Hippocampal formation (tissue), 2 donors: Measurements from ENCODE around the gene ARMH4.

Experiments
- DNase-seq, 2 donors: peaks; one replicate each; lab custom pipeline; 2025; lab: John Stamatoyannopoulos, UW

The ARMH4 gene

GRCh38 chr14:58100735-58101368 is 51.2 kb downstream of the ARMH4 start:
- no peak for DNase-seq

GRCh38 chr14:58099682-58100081 is 52.3 kb downstream of the ARMH4 start:
- DNase-seq = no peak

GRCh38 chr14:58098507-58098906 is 53.5 kb downstream of the ARMH4 start:
- DNase-seq = no peak

GRCh38 chr14:58096731-58097130 is 55.3 kb downstream of the ARMH4 start:
- no peak for DNase-seq

- peak in 1 of 2 donors; percentile 17 for DNase-seq
These were observed 60.0 kb downstream of the ARMH4 start for GRCh38 chr14:58091883-58092630.

GRCh38 chr14:58089612-58090011 is 62.4 kb downstream of the ARMH4 start:
- no peak for DNase-seq

GRCh38 chr14:58088961-58089360 is 63.1 kb downstream of the ARMH4 start:
- no peak for DNase-seq

- DNase-seq = no peak
These were observed 66.1 kb downstream of the ARMH4 start for GRCh38 chr14:58085877-58086276.

- DNase-seq = peak in 1 of 2 donors; percentile 25
These were observed 69.4 kb downstream of the ARMH4 start for GRCh38 chr14:58082491-58083098.

- DNase-seq = no peak
These were observed 70.0 kb downstream of the ARMH4 start for GRCh38 chr14:58082011-58082410.

- DNase-seq = no peak
These were observed 73.5 kb downstream of the ARMH4 start for GRCh38 chr14:58078471-58078870.

GRCh38 chr14:58078068-58078467 is 73.9 kb downstream of the ARMH4 start:
- no peak for DNase-seq

GRCh38 chr14:58077621-58078020 is 74.4 kb downstream of the ARMH4 start:
- DNase-seq = no peak

- no peak for DNase-seq
These were observed 78.5 kb downstream of the ARMH4 start for GRCh38 chr14:58073516-58073915.

GRCh38 chr14:58072288-58073071 is 79.5 kb downstream of the ARMH4 start:
- DNase-seq = peak; percentile 8 to 59

- no peak for DNase-seq
These were observed 80.7 kb downstream of the ARMH4 start for GRCh38 chr14:58071341-58071740.

- DNase-seq = no peak
These were observed 83.7 kb downstream of the ARMH4 start for GRCh38 chr14:58068306-58068705.

- DNase-seq = no peak
These were observed 85.9 kb downstream of the ARMH4 start for GRCh38 chr14:58066115-58066514.

GRCh38 chr14:58061581-58061980 is 90.4 kb downstream of the ARMH4 start:
- DNase-seq = no peak

- no peak for DNase-seq
These were observed 91.1 kb downstream of the ARMH4 start for GRCh38 chr14:58060898-58061297.

GRCh38 chr14:58060077-58060476 is 91.9 kb downstream of the ARMH4 start:
- no peak for DNase-seq

- no peak for DNase-seq
These were observed 92.9 kb downstream of the ARMH4 start for GRCh38 chr14:58059126-58059525.
